UCSD-AML1 (cell line): ENCODE results near the gene SMIM23.

Experiments
- DNase-seq: peaks from one replicate; lab custom pipeline; 2025; ENCODE audit not compliant: unreplicated experiment; lab: John Stamatoyannopoulos, UW

Gene SMIM23

DNA sequence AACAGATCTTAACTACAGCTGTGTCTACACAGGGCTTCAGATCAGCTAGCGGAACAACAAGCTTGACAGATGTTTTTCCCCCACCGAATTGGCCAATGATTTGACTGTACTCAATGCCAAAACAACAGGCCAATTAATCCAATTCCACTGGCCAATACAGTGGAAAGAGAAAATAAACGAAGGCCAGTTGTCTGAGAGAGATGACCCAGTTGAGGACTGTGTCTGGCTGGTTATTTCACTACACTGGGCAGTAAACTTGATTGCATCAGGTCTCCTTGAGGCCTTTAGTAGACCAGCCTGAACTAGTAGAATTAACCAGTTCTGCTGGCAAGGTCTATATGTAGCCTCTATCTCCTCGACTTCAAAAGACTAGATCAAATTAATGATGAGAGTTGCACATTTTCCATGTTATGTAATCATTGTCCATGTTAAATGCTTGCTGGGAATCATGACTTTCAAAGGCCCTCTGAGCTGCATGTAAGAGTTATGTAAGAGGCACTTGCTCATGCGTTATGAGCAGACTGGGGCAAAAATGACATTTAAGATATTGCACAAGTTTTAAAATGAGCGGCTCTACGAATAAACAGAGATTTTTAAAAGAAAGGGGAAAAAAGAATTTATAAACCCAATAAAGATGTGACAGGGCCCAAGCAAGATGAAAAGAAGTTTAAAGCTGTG lies 28.3 kb downstream of the SMIM23 start:
- DNase-seq: no peak

DNA sequence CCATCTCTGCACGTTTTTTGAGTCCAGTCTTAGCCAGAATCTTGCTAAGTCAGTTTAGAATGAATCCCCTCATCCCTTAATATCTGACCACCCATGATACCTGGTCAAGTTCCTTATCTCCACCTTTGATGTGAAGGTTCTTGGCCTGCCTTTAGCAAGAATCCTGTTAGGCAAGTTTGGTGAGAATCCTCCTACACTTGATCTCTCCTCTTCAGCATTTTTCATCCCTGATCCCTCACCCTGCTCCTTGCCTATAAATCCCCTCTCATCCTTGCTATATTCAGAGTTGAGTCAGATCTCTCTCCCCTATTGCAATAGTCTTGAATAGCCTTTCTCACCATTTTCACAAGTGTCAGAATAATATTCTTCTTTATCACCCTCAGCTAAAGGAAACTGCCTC lies 31.0 kb downstream of the SMIM23 start:
- DNase-seq: no peak

- DNase-seq: no peak
Measured at GRCh38 chr5:171820561-171820960, 34.9 kb downstream of the SMIM23 start.

DNA sequence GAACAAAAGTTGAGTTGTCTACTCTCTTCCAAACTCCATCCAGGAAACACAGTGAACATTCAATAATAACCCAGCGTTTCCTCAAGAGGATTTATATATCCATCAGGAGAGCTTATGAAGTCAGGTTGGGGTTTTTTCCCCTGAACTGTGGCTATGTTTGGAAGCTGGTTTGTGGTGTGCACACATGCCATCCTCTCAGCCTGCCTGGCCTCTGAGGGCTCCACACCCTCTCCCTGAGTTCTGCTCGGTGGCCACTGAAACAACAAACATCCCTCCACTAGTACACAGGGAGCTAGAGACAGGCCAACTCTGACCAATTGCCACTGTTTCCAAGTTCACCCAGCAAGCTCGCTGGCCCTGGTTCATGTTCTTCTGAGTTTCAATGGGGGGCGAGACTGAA lies 35.7 kb downstream of the SMIM23 start:
- no peak for DNase-seq

DNA sequence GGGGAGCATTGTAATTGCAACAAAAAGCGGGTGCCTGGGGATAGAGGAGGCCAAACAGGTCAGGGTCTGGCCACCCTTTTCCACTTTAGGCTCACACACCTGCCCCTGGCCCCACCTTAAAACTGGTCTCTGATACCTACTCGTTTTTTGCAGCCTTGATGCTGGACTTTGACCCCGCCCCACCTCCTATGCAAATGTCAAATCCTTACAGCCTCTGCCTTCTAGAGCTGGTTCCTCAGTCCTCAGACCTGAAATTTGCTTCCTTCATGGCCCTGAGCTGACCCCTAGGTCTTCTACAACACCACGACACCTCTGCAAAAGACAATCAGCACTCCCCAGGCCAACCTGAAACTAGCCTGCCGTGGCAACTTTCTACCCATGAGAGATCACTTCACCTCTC lies 37.7 kb downstream of the SMIM23 start:
- no peak for DNase-seq

DNA sequence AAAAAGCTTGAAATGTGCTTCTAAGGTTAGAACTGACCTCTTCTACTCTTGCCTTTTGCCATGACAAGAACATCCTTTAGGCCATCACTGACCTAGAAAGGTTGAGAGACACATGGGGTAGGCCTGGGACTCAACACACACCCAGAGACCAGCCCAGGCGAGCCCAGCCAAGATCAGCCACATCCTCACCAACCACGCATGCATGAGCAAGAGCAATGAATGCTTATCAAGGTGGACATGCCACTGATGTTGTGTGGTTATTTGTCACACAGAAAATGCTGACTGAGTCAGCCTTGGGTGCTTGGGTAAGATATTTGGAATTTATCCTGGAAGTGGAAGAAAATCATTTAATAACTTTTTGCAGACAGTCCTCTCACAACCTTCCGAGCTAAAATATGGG lies 39.4 kb downstream of the SMIM23 start:
- no peak for DNase-seq

DNA sequence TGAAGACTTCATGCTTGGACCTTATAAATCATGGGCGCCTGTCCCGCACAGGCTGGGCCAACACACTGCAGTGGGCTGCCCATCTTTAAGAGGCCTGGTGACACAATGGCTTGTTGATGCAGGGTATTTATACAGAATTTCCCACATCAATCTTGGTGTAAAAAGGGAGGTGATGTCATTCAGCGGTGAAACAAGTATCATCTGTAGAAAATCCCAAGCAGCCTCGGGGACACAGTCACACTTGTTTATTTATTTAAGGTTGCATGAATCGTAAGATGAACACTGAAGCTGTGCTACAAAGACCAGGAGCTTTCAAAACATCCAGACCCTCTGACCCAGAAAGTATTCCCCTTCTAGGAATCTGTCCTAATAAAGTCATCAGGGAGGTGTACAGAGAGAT lies 40.5 kb downstream of the SMIM23 start:
- no peak for DNase-seq

DNA sequence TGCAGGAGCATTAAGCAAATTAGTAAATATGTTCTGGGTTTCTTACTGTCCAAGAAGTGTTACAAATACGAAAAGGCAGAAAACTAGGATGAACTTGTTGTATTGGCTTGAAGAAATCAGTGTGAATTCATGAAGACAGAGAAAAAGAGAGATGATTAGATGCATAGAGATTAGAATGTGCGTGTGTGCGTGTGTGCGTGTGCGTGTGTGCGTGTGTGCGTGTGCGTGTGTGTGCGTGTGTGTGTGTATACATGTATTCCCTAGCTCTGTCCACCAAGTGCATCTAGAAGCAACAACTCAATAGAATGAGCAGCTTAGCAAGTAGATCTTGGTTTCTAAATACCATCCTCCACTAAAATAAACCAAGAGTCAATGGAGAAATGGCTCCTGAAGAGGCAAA lies 41.5 kb downstream of the SMIM23 start:
- DNase-seq: no peak

- no peak for DNase-seq
Measured at GRCh38 chr5:171830686-171831085, 45.1 kb downstream of the SMIM23 start.

DNA sequence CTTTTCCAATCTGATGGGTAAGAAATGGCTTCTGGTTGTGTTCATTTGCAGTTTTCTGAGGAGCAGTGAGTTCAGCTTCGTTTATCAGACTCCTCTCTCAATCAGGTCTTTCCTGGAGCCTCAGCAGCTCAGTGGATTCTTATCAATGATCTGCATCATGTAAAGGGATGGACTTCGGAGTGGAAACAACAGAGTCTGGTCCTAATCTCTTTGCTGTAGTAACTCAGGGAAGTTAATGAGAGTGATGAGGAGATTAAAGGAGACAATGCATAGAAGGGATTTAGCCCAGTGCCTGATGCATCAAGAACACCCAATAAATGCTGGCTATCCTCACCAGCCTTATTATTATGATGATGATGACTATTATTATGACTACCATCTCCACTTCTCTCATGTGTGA lies 47.2 kb downstream of the SMIM23 start:
- no peak for DNase-seq

DNA sequence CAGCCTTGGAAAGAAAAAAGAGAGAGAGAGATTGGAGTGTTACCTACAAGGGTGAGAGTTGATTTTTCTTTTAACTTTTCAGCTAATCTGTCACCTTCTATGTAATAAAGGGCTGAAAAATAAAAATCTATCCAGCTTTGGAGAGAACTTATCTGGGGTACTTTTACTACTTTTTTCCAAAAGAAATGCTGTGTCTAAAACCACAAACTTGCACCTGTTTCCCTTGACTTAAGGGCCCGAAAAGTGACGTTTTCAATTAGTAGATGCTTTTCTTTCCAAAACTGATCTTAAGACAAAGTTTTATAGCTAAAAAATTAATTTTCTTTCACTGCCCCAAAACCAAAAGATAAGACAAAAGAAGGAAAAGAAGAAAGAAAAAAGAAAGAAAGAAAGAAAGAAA lies 48.8 kb downstream of the SMIM23 start:
- no peak for DNase-seq

GRCh38 chr5:171835066-171835465 lies 49.4 kb downstream of the SMIM23 start:
- DNase-seq: no peak

- no peak for DNase-seq
Measured at GRCh38 chr5:171837522-171837921, 51.9 kb downstream of the SMIM23 start.

DNA sequence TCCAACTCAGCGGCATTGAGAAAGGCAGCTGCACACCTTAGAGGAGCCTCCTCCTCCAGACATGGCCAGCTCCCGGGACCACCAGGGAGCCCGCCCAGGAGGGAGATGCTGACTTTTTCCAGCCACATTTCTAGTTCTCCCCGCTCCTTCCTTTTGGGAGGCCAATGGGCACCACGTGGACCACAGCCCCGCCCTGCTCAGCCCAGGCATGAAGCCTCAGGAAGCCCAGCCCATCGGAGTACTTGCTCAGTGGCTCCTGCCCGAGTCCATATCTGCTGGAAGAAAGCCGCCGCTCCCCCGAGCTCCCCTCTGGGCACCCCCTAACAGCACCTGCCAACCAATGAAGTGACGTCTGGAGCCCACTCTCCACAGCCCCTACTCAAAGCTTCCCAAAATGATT lies 52.4 kb downstream of the SMIM23 start:
- no peak for DNase-seq

DNA sequence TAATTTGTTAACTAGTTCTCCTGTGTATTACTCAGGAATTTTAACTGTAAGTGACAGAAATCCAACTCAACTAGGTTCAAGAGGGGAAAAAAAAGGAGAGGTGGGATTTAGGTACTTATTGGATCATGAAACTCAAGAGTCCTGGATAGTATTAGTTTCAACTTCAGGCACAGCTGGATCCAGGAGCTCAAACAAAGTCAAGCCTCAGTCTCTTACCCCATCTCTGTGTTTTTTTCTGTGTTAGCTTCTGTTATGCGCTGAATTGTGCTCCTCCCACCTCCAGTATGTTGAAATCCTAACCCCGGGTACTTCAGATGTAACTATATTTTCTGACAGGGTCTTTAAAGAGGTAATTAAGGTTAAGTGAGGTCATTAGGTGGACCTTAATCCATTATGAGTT lies 53.5 kb downstream of the SMIM23 start:
- DNase-seq: no peak

- DNase-seq: no peak
Measured at GRCh38 chr5:171840066-171840465, 54.4 kb downstream of the SMIM23 start.
